RWPE2 (cell line): ENCODE results near the gene PPL.

Experiments
- ATAC-seq: fragments of 200-7000 bp; cut with Tn5 transposase; 3 replicates; pipeline ENCODE4 v1.9.1; 2021; ENCODE audit warnings: low read depth
- DNase-seq: peaks from one replicate; pipeline ENCODE4 v3.0.0-alpha.2; 2020; ENCODE audit warnings: low spot score
- H3K27ac ChIP-seq: fragments of 450-650 bp; 2 replicates; pipeline ENCODE4 v1.5.1; 2017; ENCODE audit warnings: mild to moderate bottlenecking; ENCODE audit not compliant: poor library complexity, severe bottlenecking
- H3K27me3 ChIP-seq: fragments of 250-450 bp; sonication (Bioruptor Pico); 2 replicates; pipeline ENCODE4 v1.5.1; 2021; ENCODE audit warnings: mild to moderate bottlenecking, moderate library complexity; ENCODE audit not compliant: insufficient read depth, poor library complexity, severe bottlenecking
- H3K36me3 ChIP-seq: fragments of 250-450 bp; sonication (Bioruptor Pico); 2 replicates; pipeline ENCODE4 v1.5.1; 2020; ENCODE audit warnings: low read depth, mild to moderate bottlenecking, moderate library complexity
- H3K4me1 ChIP-seq: fragments of 250-450 bp; sonication (Bioruptor Pico); 2 replicates; pipeline ENCODE4 v1.5.1; 2021; ENCODE audit warnings: mild to moderate bottlenecking, moderate library complexity; ENCODE audit not compliant: insufficient read depth, poor library complexity, severe bottlenecking
- H3K4me3 ChIP-seq: fragments of 250-450 bp; sonication (Bioruptor Pico); 2 replicates; pipeline ENCODE4 v1.5.1; 2021; ENCODE audit warnings: mild to moderate bottlenecking, moderate library complexity; ENCODE audit not compliant: severe bottlenecking
- H3K9me3 ChIP-seq: fragments of 250-450 bp; sonication (Bioruptor Pico); 2 replicates; pipeline ENCODE4 v1.5.1; 2021; ENCODE audit warnings: mild to moderate bottlenecking, moderate library complexity; ENCODE audit not compliant: severe bottlenecking
- TF ChIP-seq, protein P1 (sequence below): fragments of 450-650 bp; IDR thresholded peaks from one replicate; pipeline ENCODE4 v1.5.1; 2017; ENCODE audit warnings: mild to moderate bottlenecking, moderate library complexity; ENCODE audit not compliant: poor library complexity, severe bottlenecking

The PPL gene

DNA sequence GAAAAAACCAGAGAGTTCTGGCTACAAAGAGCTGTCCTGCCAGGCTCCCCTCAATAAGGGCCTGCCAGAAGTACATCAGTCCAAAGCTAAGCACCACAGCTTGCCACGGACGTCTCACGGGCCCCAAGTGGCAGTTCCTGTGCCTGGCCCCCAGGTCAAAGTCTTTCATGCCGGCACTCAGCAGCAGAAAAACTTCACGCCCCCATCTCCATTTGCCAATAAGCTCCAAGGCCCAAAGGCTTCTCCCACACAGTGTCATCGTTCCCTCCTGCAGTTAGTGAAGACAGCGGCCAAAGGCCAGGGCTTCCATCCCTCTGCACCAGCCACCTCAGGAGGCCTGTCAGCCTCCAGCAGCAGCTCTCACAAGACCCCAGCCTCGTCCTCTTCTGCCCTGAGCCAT is 62.3 kb downstream of the PPL start:
- H3K4me3 ChIP-seq = no peak overlapping the region
- H3K36me3 ChIP-seq = peaks cover 92% of the 10 kb centered on the region
- no peak for ATAC-seq

DNA sequence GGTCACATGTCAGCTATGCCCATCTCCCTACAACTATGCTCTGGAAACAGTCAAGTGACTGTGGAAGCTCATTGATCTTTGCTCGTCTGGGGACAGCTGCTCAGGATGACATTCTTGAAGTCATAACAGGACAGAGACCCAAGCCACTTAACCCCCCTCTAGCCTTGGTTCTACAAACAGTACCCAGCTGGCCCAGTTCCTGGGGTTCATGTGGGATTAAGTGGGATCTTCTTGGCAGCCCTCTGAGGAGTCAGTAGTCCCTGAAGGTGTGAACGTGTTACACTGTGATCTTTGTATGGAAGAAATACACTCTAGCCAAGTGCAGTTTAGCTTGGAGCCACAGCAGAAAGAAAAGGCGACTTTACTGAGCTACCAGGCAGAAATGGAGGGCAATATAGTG is 63.9 kb downstream of the PPL start:
- H3K4me3 ChIP-seq = no peak overlapping the region
- H3K27me3 ChIP-seq = no peaks in the 10 kb centered on the region
- TF ChIP-seq, protein P1, sequence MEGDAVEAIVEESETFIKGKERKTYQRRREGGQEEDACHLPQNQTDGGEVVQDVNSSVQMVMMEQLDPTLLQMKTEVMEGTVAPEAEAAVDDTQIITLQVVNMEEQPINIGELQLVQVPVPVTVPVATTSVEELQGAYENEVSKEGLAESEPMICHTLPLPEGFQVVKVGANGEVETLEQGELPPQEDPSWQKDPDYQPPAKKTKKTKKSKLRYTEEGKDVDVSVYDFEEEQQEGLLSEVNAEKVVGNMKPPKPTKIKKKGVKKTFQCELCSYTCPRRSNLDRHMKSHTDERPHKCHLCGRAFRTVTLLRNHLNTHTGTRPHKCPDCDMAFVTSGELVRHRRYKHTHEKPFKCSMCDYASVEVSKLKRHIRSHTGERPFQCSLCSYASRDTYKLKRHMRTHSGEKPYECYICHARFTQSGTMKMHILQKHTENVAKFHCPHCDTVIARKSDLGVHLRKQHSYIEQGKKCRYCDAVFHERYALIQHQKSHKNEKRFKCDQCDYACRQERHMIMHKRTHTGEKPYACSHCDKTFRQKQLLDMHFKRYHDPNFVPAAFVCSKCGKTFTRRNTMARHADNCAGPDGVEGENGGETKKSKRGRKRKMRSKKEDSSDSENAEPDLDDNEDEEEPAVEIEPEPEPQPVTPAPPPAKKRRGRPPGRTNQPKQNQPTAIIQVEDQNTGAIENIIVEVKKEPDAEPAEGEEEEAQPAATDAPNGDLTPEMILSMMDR = no peak
- H3K27ac ChIP-seq = no peak overlapping the region
- no peaks in the 10 kb centered on the region for H3K4me1 ChIP-seq
- ATAC-seq (no peak), DNase-seq (no peak)
- H3K36me3 ChIP-seq = peaks cover 90% of the 10 kb centered on the region
- H3K9me3 ChIP-seq = no peaks in the 10 kb centered on the region

More for the DNA sequence above, 62.3 kb downstream of the PPL start:
- Histone ChIP-seq H3K4me1 (no peaks in the 10 kb centered on the region), H3K27ac (no peak overlapping the region), H3K9me3 (no peaks in the 10 kb centered on the region), H3K27me3 (no peaks in the 10 kb centered on the region)
- DNase-seq = peak; percentile 17
- TF ChIP-seq, protein P1 = no peak

DNA sequence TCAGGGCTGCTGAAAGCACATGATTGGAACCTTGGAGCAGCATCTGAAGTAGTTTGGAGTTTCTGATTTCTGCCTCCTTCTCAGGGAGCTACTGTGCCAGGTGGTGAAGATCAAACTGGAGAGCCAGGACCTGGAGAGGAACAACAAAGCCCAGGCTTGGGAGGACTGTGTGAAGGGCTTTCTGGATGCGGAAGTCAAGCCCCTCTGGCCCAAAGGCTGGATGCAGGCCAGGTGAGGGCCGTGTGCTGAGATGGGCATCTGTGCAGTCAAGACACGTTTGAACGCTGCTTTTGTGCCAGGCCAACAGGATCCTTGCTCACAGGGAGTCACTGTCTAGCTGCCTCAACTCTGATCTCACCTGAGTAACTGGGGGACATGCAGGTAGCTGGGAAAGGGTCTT is 65.9 kb downstream of the PPL start:
- no peak overlapping the region for H3K27ac ChIP-seq
- ATAC-seq = no peak
- H3K27me3 ChIP-seq = no peaks in the 10 kb centered on the region
- no peaks in the 10 kb centered on the region for H3K4me1 ChIP-seq
- no peak overlapping the region for H3K4me3 ChIP-seq
- TF ChIP-seq, protein P1 = no peak
- no peaks in the 10 kb centered on the region for H3K9me3 ChIP-seq
- DNase-seq = no peak
- peaks cover 87% of the 10 kb centered on the region for H3K36me3 ChIP-seq

DNA sequence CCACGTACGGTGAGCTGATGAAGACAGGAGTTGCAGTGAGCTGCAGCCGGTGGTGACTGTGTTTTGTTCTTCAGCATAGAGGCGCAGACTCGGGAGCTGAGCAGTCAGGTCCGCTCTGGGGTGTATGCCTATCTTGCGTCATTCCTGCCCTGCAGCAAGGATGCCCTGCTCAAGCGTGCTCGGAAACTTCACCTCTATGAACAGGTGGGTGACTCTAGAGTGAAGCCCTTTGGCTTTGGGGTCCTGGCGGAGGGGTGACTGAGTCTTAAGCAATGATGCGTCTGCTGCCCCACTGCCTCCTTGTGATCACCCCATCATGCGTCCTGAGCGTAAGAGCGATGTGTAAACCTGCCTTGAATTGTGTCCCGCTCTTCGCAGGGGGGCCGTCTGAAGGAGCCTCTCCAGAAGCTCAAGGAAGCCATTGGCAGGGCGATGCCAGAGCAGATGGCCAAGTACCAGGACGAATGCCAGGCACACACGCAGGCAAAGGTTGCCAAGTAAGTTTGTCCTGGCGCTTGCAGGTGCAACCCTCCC is 66.7 kb downstream of the PPL start:
- Histone ChIP-seq H3K4me3 (no peak overlapping the region), H3K9me3 (no peaks in the 10 kb centered on the region), H3K36me3 (peaks cover 86% of the 10 kb centered on the region), H3K4me1 (no peaks in the 10 kb centered on the region), H3K27me3 (no peaks in the 10 kb centered on the region), H3K27ac (no peak overlapping the region)
- no peak for ATAC-seq
- TF ChIP-seq, protein P1 = no peak
- DNase-seq = no peak

DNA sequence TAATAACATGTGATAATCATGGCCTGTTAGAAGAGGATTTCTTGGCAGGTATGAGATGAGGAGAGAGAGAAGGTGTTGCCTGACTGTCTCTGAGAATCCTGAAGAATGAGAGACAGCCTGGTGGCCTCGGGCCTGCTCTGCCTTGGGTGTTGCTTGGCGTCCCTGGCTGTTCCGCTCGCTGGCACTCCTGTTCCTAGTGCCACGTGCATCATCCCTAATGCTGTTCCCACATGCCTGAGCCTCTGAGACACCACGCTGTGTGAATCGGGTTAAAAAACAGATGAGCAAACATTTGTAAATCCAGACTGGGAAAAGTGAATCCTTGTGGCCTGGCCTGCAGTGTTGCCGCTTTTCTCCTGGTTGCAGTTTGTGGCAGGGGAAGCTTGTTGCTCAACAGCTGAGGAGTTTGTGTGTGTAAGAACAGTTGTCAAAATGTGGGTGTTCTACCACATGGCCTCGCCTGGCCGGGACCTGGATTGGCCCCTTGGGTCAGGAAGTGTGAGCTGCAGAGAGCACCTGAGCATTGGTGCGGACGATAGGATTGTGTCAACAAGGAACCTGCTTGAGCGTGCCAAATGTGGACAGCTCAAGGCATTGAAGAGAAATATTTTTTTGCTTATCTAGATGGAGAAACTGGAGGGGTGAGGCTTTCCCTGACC is 67.7 kb downstream of the PPL start:
- H3K4me3 ChIP-seq = no peak overlapping the region
- no peak for ATAC-seq
- TF ChIP-seq, protein P1 = no peak
- peaks cover 84% of the 10 kb centered on the region for H3K36me3 ChIP-seq
- no peak for DNase-seq
- H3K4me1 ChIP-seq = no peaks in the 10 kb centered on the region
- H3K9me3 ChIP-seq = no peaks in the 10 kb centered on the region
- H3K27ac ChIP-seq = no peak overlapping the region
- H3K27me3 ChIP-seq = no peaks in the 10 kb centered on the region
